ENCODE data around the gene TLK2.
"Not testable (repeated sequence)": the region's sequence is repeated elsewhere in the genome, so short reads cannot be mapped to it uniquely, and the experiment has no call there.

TLK2 gene

GRCh38 chr17:62493049-62493655 is 14.5 kb downstream of the TLK2 start:
- DNase-seq, result not testable (repeated sequence)

- not testable (repeated sequence) for DNase-seq
Observed at GRCh38 chr17:62494073-62494472, 15.4 kb downstream of the TLK2 start.

- not testable (repeated sequence) for DNase-seq
Observed at GRCh38 chr17:62496344-62496743, 17.7 kb downstream of the TLK2 start.

GRCh38 chr17:62498796-62499195 is 20.2 kb downstream of the TLK2 start:
- not testable (repeated sequence) for DNase-seq

GRCh38 chr17:62500463-62500862 is 21.8 kb downstream of the TLK2 start:
- DNase-seq, result not testable (repeated sequence)

GRCh38 chr17:62504857-62505256 is 26.2 kb downstream of the TLK2 start:
- DNase-seq, result not testable (repeated sequence)

GRCh38 chr17:62507191-62507836 is 28.7 kb downstream of the TLK2 start:
- DNase-seq, result not testable (repeated sequence)

- DNase-seq, result not testable (repeated sequence)
Observed at GRCh38 chr17:62510247-62510819, 31.7 kb downstream of the TLK2 start.

GRCh38 chr17:62511014-62511413 is 32.4 kb downstream of the TLK2 start:
- DNase-seq, result not testable (repeated sequence)

- not testable (repeated sequence) for DNase-seq
Observed at GRCh38 chr17:62516376-62516775, 37.8 kb downstream of the TLK2 start.

- DNase-seq, result not testable (repeated sequence)
Observed at GRCh38 chr17:62521295-62521694, 42.7 kb downstream of the TLK2 start.

GRCh38 chr17:62524077-62524476 is 45.5 kb downstream of the TLK2 start:
- DNase-seq, result not testable (repeated sequence)

GRCh38 chr17:62525317-62525716 is 46.7 kb downstream of the TLK2 start:
- DNase-seq, result not testable (repeated sequence)

GRCh38 chr17:62530936-62531335 is 52.3 kb downstream of the TLK2 start:
- DNase-seq, result not testable (repeated sequence)

GRCh38 chr17:62536557-62536956 is 57.9 kb downstream of the TLK2 start:
- not testable (repeated sequence) for DNase-seq

GRCh38 chr17:62541073-62541472 is 62.4 kb downstream of the TLK2 start:
- DNase-seq, result not testable (repeated sequence)

- not testable (repeated sequence) for DNase-seq
Observed at GRCh38 chr17:62543278-62543775, 64.7 kb downstream of the TLK2 start.

GRCh38 chr17:62546066-62546465 is 67.4 kb downstream of the TLK2 start:
- not testable (repeated sequence) for DNase-seq

- peak; percentile 39 to 69 for DNase-seq
Observed at GRCh38 chr17:62552851-62553659, 74.4 kb downstream of the TLK2 start.

- DNase-seq, result not testable (repeated sequence)
Observed at GRCh38 chr17:62557532-62557931, 78.9 kb downstream of the TLK2 start.

- not testable (repeated sequence) for DNase-seq
Observed at GRCh38 chr17:62558941-62559340, 80.3 kb downstream of the TLK2 start.

- not testable (repeated sequence) for DNase-seq
Observed at GRCh38 chr17:62560971-62561370, 82.3 kb downstream of the TLK2 start.

GRCh38 chr17:62562656-62563055 is 84.0 kb downstream of the TLK2 start:
- DNase-seq, result no peak
